A673 (cell line): ENCODE measurements around the gene KCNIP1. TPM values are rescaled to one million over a fixed set of nuclear protein-coding genes. Genes with fewer than 3 reads are reported as not detected.

ENCODE experiments used
- BruUV-seq: library from RNA; stranded (reverse); fragments of 400-500 nt; replicated peaks from 2 replicates; lab custom pipeline; 2021; lab: Mats Ljungman, UMichigan
- CTCF ChIA-PET: fragments of 300-600 bp; sonication (Branson Sonifier 250); formaldehyde crosslinking; loops from one replicate; lab custom pipeline; 2022; ENCODE audit warnings: antibody characterized with exemption; lab: Charles Lee
- POLR2A ChIA-PET: fragments of 300-600 bp; sonication (Branson Sonifier 250); formaldehyde crosslinking; loops from one replicate; lab custom pipeline; 2022; ENCODE audit warnings: antibody characterized with exemption; ENCODE audit not compliant: low non-redundant PET; lab: Charles Lee
- DNase-seq: peaks from one replicate; pipeline ENCODE4 v3.0.0-alpha.2; 2015; ENCODE audit warnings: low spot score
- H3K27ac ChIP-seq: fragments of 200-600 bp; sonication (generic); 2 replicates; pipeline ENCODE4 v1.5.1; 2016; ENCODE audit warnings: mixed run types, low read depth, mild to moderate bottlenecking, mixed read lengths, antibody characterized with exemption, low read length; ENCODE audit not compliant: poor library complexity, severe bottlenecking
- H3K27me3 ChIP-seq: fragments of 200-600 bp; sonication (generic); replicated peaks from 2 replicates; pipeline ENCODE4 v1.6.1; 2017; ENCODE audit warnings: mixed run types, low read depth, mild to moderate bottlenecking, mixed read lengths, antibody characterized with exemption, low read length; ENCODE audit not compliant: insufficient read depth, poor library complexity
- H3K36me3 ChIP-seq: fragments of 200-600 bp; sonication (generic); 2 replicates; pipeline ENCODE4 v1.6.1; 2016; ENCODE audit warnings: mixed run types, mild to moderate bottlenecking, mixed read lengths, antibody characterized with exemption, low read length; ENCODE audit not compliant: insufficient read depth, poor library complexity, severe bottlenecking
- H3K4me1 ChIP-seq: fragments of 200-600 bp; sonication (generic); 2 replicates; pipeline ENCODE4 v1.6.1; 2017; ENCODE audit warnings: mixed run types, mild to moderate bottlenecking, mixed read lengths, antibody characterized with exemption, low read length; ENCODE audit not compliant: insufficient read depth, poor library complexity, severe bottlenecking
- H3K4me3 ChIP-seq: fragments of 200-600 bp; sonication (generic); 2 replicates; pipeline ENCODE4 v1.5.1; 2016; ENCODE audit warnings: low read depth, mixed run types, mild to moderate bottlenecking, mixed read lengths, low read length; ENCODE audit not compliant: poor library complexity, severe bottlenecking
- H3K9me3 ChIP-seq: fragments of 200-600 bp; sonication (generic); 2 replicates; pipeline ENCODE4 v1.6.1; 2016; ENCODE audit warnings: mixed run types, low read depth, mild to moderate bottlenecking, mixed read lengths, antibody characterized with exemption, low read length; ENCODE audit not compliant: poor library complexity, severe bottlenecking
- EZH2 ChIP-seq: fragments of 200-600 bp; sonication (generic); IDR thresholded peaks from 2 replicates; pipeline ENCODE4 v1.6.1; 2017; ENCODE audit warnings: borderline replicate concordance, low read depth, mild to moderate bottlenecking, mixed read lengths, antibody characterized with exemption, low read length; ENCODE audit not compliant: poor library complexity, severe bottlenecking
- intact Hi-C: fragments of 100-400 bp; cut with micrococcal nuclease; formaldehyde crosslinking; loops from one replicate; pipeline ENCODE4 v1.10.0; 2022; ENCODE audit not compliant: unreplicated experiment
- total RNA-seq: library from RNA; stranded (reverse); gene quantifications from 2 replicates; pipeline ENCODE4 v1.2.3, GENCODE V29; 2021
- TF ChIP-seq, protein P1 (sequence below): fragments of 300-800, 200-600 bp; sonication (generic); conservative IDR thresholded peaks from 2 replicates; pipeline ENCODE4 v1.5.1; 2017; ENCODE audit warnings: low read depth, mild to moderate bottlenecking, antibody characterized with exemption, low read length, moderate library complexity, mixed read lengths

Gene KCNIP1
- total RNA-seq, 1 experiment from 2014 or later: 3.7 TPM

DNA sequence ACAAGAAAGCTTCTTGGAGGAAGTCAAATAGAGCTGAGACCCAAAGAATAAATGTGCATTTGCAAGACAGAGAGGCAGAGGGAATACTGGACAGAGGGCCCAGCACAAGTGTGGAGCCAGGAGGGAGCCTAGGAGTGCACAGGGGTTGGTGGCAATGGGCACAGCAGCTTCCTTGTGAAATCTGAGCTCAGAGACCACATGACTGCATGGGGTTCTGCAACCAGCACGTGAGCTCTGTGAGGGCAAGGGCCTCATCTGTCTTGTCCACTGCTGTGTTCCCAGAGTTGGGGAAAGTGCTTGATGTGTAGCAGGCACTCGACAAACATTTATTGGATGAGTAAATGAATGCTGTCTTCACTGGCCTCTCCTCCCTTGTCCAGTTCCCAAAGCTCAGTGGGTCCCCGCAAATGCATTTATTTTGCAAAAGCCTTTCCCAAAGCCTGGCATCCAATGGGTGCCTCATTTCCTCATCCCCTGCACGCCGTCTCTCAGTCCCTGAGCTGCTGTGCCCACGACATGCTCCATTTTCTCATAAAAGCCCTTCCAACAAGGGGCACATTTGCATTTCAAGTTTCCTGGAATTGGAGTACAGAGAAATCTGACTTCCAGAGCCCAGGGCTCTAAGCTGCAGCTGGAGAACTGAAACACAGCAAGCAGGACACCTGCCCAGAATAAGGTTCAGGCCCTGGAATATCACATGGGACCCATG is 58.5 kb downstream of the KCNIP1 start:
- H3K36me3 ChIP-seq: no peaks in the 10 kb centered on the region
- ChIA-PET CTCF (no interaction called here), POLR2A (no interaction called here)
- no peaks in the 10 kb centered on the region for H3K4me1 ChIP-seq
- no peak for DNase-seq
- intact Hi-C loops: no loop called here
- H3K27ac ChIP-seq: no peak overlapping the region
- H3K9me3 ChIP-seq: no peaks in the 10 kb centered on the region
- TF ChIP-seq, protein P1, sequence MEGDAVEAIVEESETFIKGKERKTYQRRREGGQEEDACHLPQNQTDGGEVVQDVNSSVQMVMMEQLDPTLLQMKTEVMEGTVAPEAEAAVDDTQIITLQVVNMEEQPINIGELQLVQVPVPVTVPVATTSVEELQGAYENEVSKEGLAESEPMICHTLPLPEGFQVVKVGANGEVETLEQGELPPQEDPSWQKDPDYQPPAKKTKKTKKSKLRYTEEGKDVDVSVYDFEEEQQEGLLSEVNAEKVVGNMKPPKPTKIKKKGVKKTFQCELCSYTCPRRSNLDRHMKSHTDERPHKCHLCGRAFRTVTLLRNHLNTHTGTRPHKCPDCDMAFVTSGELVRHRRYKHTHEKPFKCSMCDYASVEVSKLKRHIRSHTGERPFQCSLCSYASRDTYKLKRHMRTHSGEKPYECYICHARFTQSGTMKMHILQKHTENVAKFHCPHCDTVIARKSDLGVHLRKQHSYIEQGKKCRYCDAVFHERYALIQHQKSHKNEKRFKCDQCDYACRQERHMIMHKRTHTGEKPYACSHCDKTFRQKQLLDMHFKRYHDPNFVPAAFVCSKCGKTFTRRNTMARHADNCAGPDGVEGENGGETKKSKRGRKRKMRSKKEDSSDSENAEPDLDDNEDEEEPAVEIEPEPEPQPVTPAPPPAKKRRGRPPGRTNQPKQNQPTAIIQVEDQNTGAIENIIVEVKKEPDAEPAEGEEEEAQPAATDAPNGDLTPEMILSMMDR: no peak
- no peak for TF ChIP-seq EZH2
- H3K27me3 ChIP-seq: no peaks in the 10 kb centered on the region
- no TSS peak for BruUV-seq
- no peak overlapping the region for H3K4me3 ChIP-seq

DNA sequence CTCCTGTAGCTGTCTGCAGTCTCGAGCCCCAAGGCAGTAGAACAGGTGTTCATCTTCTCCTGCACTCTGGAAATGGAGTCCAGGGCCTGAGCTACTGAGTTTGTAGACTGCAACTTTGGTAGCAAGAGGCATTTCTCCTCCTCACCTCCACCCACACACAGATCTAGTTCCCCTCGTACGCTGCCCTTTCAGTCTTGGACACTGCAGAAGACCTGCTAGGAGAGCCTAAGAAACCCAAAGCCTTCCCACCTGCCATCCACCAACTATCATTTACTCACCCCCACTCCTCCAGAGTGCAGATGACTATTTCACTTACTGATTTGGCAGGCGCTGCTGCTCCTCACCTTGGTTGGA is 59.0 kb downstream of the KCNIP1 start:
- no peaks in the 10 kb centered on the region for H3K27me3 ChIP-seq

GRCh38 chr5:170563824-170564567 is 60.2 kb downstream of the KCNIP1 start:
- no peaks in the 10 kb centered on the region for H3K4me1 ChIP-seq
- H3K36me3 ChIP-seq: no peaks in the 10 kb centered on the region
- H3K4me3 ChIP-seq: no peak overlapping the region
- no peak overlapping the region for H3K27ac ChIP-seq
- TF ChIP-seq, protein P1: no peak
- no peak for TF ChIP-seq EZH2
- intact Hi-C loops: no loop called here
- no peaks in the 10 kb centered on the region for H3K27me3 ChIP-seq
- CTCF ChIA-PET: no interaction called here
- no peak for DNase-seq
- POLR2A ChIA-PET: no interaction called here
- no TSS peak for BruUV-seq
- no peaks in the 10 kb centered on the region for H3K9me3 ChIP-seq

More for the DNA sequence above, 59.0 kb downstream of the KCNIP1 start:
- Histone ChIP-seq H3K4me1 (no peaks in the 10 kb centered on the region), H3K27ac (no peak overlapping the region), H3K4me3 (no peak overlapping the region), H3K36me3 (no peaks in the 10 kb centered on the region), H3K9me3 (no peaks in the 10 kb centered on the region)
- ChIA-PET POLR2A (no interaction called here), CTCF (no interaction called here)
- DNase-seq: no peak
- BruUV-seq: no TSS peak
- TF ChIP-seq EZH2: no peak
- TF ChIP-seq, protein P1: no peak
- intact Hi-C loops: no loop called here
